Fibroblast of upper back skin (primary cell): ENCODE results near the gene MBLAC1.
"Not testable (repeated sequence)": the region's sequence is repeated elsewhere in the genome, so short reads cannot be mapped to it uniquely, and the experiment has no call there.

Source experiments
- DNase-seq: peaks from one replicate; pipeline ENCODE4 v3.0.0-alpha.2; 2013

Gene MBLAC1

GRCh38 chr7:100124301-100125230 lies 2.2 kb upstream of the MBLAC1 start:
- DNase-seq = no peak

- no peak for DNase-seq
Observed at GRCh38 chr7:100126239-100126930, 382 bp upstream of the MBLAC1 start.

GRCh38 chr7:100127866-100128636 lies 1.3 kb downstream of the MBLAC1 start:
- peak; percentile 12 for DNase-seq

- no peak for DNase-seq
Observed at GRCh38 chr7:100128637-100128963, 1.8 kb downstream of the MBLAC1 start.

- DNase-seq = not testable (repeated sequence)
Observed at GRCh38 chr7:100130220-100130607, 3.4 kb downstream of the MBLAC1 start.

GRCh38 chr7:100130608-100131453 lies 4.1 kb downstream of the MBLAC1 start:
- DNase-seq = peak; percentile 49

- DNase-seq = no peak
Observed at GRCh38 chr7:100132126-100132525, 5.4 kb downstream of the MBLAC1 start.

- peak; percentile 62 for DNase-seq
Observed at GRCh38 chr7:100132697-100133151, 6.0 kb downstream of the MBLAC1 start.

GRCh38 chr7:100137851-100138760 lies 11.3 kb downstream of the MBLAC1 start:
- no peak for DNase-seq

- no peak for DNase-seq
Observed at GRCh38 chr7:100141555-100141949, 14.8 kb downstream of the MBLAC1 start.

- DNase-seq = no peak
Observed at GRCh38 chr7:100142461-100142860, 15.7 kb downstream of the MBLAC1 start.

GRCh38 chr7:100146350-100146749 lies 19.6 kb downstream of the MBLAC1 start:
- DNase-seq = not testable (repeated sequence)

- DNase-seq = no peak
Observed at GRCh38 chr7:100147278-100147677, 20.5 kb downstream of the MBLAC1 start.

GRCh38 chr7:100148225-100148558 lies 21.4 kb downstream of the MBLAC1 start:
- DNase-seq = no peak

GRCh38 chr7:100148559-100149328 lies 22.0 kb downstream of the MBLAC1 start, which contains the start of gene LAMTOR4:
LAMTOR4 (plus strand) TSS chr7:100148918; CDS start chr7:100148973, 55 bp downstream.
- peak; percentile 99 for DNase-seq

- no peak for DNase-seq
Observed at GRCh38 chr7:100152404-100152803, 25.6 kb downstream of the MBLAC1 start.

GRCh38 chr7:100152937-100153666 lies 26.3 kb downstream of the MBLAC1 start:
- DNase-seq = no peak

- no peak for DNase-seq
Observed at GRCh38 chr7:100153708-100154535, 27.2 kb downstream of the MBLAC1 start.
